PFSK-1 (cell line): ENCODE results near the gene HIGD1A.

Experiments used
- FOXP2 ChIP-seq: optimal IDR thresholded peaks from 2 replicates; pipeline ENCODE3; 2011; ENCODE audit warnings: borderline replicate concordance, control low read depth, inconsistent platforms; ENCODE audit not compliant: insufficient read depth; ENCODE audit errors: extremely low read length, extremely low read depth
- POLR2AphosphoS5 ChIP-seq: IDR thresholded peaks from 2 replicates; pipeline ENCODE4 v1.6.1; 2012; ENCODE audit warnings: low read depth, mild to moderate bottlenecking, control low read depth, low read length, moderate library complexity
- SIN3A ChIP-seq: IDR thresholded peaks from 2 replicates; pipeline ENCODE4 v1.6.1; 2012; ENCODE audit warnings: mild to moderate bottlenecking, low read length, moderate library complexity, borderline replicate concordance; ENCODE audit not compliant: insufficient read depth
- TAF1 ChIP-seq: IDR thresholded peaks from 2 replicates; pipeline ENCODE4 v1.6.1; 2012; ENCODE audit warnings: low read length, control low read depth, borderline replicate concordance; ENCODE audit not compliant: insufficient read depth
- TF ChIP-seq, protein P1 (sequence below), 2 experiments: IDR thresholded peaks; 2 replicates each; pipeline versions ENCODE4 v1.6.1 to v1.8.0; 2011 to 2012; ENCODE audit warnings: low read depth in 2 of 2, low read length in 2 of 2, control low read depth in 1 of 2, inconsistent platforms in 1 of 2, mild to moderate bottlenecking in 1 of 2, moderate library complexity in 1 of 2; ENCODE audit not compliant: insufficient read depth in 1 of 2

DNA sequence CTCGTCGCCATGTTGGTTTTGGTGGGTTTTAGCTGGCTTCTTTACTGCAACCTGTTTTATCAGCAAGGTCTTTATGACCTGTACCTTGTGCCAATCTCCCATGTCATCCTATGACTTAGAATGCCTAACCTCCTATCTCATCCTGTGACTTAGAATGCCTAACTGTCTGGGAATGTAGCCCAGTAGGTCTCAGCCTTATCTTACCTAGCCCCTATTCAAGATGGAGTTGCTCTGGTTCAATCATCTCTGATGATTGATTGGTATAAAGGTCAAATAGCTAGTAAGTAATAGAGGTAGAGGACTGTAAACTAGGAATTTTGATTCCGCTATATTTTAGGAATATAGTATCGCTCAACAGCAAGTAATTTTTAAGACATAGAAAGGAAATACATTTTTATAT lies 3.6 kb upstream of the HIGD1A start:
- TF ChIP-seq, protein P1, sequence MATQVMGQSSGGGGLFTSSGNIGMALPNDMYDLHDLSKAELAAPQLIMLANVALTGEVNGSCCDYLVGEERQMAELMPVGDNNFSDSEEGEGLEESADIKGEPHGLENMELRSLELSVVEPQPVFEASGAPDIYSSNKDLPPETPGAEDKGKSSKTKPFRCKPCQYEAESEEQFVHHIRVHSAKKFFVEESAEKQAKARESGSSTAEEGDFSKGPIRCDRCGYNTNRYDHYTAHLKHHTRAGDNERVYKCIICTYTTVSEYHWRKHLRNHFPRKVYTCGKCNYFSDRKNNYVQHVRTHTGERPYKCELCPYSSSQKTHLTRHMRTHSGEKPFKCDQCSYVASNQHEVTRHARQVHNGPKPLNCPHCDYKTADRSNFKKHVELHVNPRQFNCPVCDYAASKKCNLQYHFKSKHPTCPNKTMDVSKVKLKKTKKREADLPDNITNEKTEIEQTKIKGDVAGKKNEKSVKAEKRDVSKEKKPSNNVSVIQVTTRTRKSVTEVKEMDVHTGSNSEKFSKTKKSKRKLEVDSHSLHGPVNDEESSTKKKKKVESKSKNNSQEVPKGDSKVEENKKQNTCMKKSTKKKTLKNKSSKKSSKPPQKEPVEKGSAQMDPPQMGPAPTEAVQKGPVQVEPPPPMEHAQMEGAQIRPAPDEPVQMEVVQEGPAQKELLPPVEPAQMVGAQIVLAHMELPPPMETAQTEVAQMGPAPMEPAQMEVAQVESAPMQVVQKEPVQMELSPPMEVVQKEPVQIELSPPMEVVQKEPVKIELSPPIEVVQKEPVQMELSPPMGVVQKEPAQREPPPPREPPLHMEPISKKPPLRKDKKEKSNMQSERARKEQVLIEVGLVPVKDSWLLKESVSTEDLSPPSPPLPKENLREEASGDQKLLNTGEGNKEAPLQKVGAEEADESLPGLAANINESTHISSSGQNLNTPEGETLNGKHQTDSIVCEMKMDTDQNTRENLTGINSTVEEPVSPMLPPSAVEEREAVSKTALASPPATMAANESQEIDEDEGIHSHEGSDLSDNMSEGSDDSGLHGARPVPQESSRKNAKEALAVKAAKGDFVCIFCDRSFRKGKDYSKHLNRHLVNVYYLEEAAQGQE (IDR thresholded peaks at IDR 0.05; ENCODE audit: insufficient read depth in 1 of 2, low read depth in 2 of 2, low read length in 2 of 2) = no peak
- no peak for TF ChIP-seq POLR2AphosphoS5
- TF ChIP-seq TAF1 = no peak
- TF ChIP-seq SIN3A = no peak
- no peak for TF ChIP-seq FOXP2
